Hindlimb muscle (tissue), 1 donor: ENCODE results near the gene MBD3L1. TPM values are rescaled to one million over a fixed set of nuclear protein-coding genes. Genes with fewer than 3 reads are reported as not detected.

Experiments
- DNase-seq: peaks from one replicate; pipeline ENCODE4 v3.0.0-alpha.2; 2013
- polyA plus RNA-seq: library from polyadenylated mRNA; unstranded; fragments of 120-200 nt; gene quantifications from one replicate; pipeline ENCODE4 v1.2.1, GENCODE V29; 2013; ENCODE audit not compliant: insufficient read length

MBD3L1 gene
- polyA plus RNA-seq, 1 donor: not detected

GRCh38 chr19:8881512-8881911, 49.3 kb downstream of the MBD3L1 start:
- DNase-seq: no peak

DNA sequence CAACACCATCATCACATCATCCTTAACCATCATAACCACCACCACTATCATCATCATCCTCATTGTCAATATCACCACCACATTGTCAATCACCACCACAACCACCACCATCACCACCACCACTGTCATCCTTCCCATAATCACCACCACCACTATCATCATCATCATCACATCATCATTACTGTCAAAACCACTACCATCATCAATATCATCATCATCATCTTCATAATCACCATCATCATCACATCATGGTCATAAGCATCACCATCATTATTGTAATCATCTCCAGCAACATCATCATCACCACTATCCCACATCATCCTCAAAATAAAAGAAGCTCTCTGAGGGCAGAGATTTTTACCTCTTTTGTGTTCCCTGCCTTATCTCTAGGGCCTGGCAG, 52.2 kb downstream of the MBD3L1 start:
- DNase-seq: no peak

DNA sequence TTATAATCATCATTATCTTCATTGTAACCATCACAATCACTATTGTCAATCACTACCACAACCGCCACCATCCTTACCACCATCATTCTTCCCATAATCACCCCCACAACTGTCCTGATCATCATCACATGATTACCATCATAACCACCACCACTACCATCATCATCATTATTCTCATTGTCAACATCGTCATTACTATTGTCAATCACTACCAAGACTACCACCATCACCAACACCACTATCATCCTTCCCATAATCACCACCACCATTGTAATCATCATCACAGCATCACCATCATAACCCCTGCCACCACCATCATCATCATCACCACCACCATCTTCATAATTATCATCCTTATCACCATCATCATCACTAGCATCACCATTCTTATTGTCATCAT, 55.2 kb downstream of the MBD3L1 start:
- DNase-seq: no peak

GRCh38 chr19:8890260-8890659, 58.1 kb downstream of the MBD3L1 start:
- no peak for DNase-seq

Other genes starting within 250 kb of the MBD3L1 start
- 31.2 TPM for gene ADAMTS10, start 221.7 kb upstream of the MBD3L1 start, polyA plus RNA-seq
- gene NFILZ, start 201.7 kb upstream of the MBD3L1 start, polyA plus RNA-seq: not detected
- gene ACTL9, start 133.6 kb upstream of the MBD3L1 start, polyA plus RNA-seq: not detected
- not detected for gene OR2Z1, start 110.7 kb upstream of the MBD3L1 start, polyA plus RNA-seq
- 26.7 TPM for gene ZNF558, start 73 bp upstream of the MBD3L1 start, polyA plus RNA-seq
- 0.03 TPM for gene MUC16, start 178.0 kb downstream of the MBD3L1 start, polyA plus RNA-seq